H1 (cell line): ENCODE measurements around the gene PHC1. TPM values are rescaled to one million over a fixed set of nuclear protein-coding genes. Genes with fewer than 3 reads are reported as not detected.

Source experiments
- BCL11A ChIP-seq, 2 experiments: IDR thresholded peaks; one replicate each; pipeline ENCODE4 v1.6.1; 2011; ENCODE audit warnings: low read depth in 2 of 2, low read length in 2 of 2, mild to moderate bottlenecking in 2 of 2
- CBX5 ChIP-seq: fragments of 300-800, 300-1000 bp; sonication (generic); IDR thresholded peaks from 2 replicates; pipeline ENCODE4 v1.7.1; 2016; ENCODE audit warnings: antibody characterized with exemption, low read length, low read depth
- CEBPB ChIP-seq: IDR thresholded peaks from 2 replicates; pipeline ENCODE4 v1.6.1; 2012; ENCODE audit warnings: low read depth, low read length
- EP300 ChIP-seq, 2 experiments: IDR thresholded peaks; 1 replicate in 1 of 2; 2 replicates in 1 of 2; pipeline ENCODE4 v1.6.1; 2011 to 2012; ENCODE audit warnings: low read depth in 2 of 2, low read length in 2 of 2, mild to moderate bottlenecking in 2 of 2, borderline replicate concordance in 1 of 2, inconsistent platforms in 1 of 2, moderate library complexity in 1 of 2
- EZH2 ChIP-seq: fragments of 200-600 bp; sonication (generic); IDR thresholded peaks from 2 replicates; pipeline ENCODE4 v1.7.1; 2012; ENCODE audit warnings: low read depth, mild to moderate bottlenecking, moderate library complexity, low read length, inconsistent platforms; ENCODE audit not compliant: severe bottlenecking
- KDM5A ChIP-seq: fragments of 200-600 bp; IDR thresholded peaks from 2 replicates; pipeline ENCODE4 v1.7.1; 2012; ENCODE audit warnings: mild to moderate bottlenecking, low read length, inconsistent platforms, mixed read lengths
- NRF1 ChIP-seq: IDR thresholded peaks from 2 replicates; pipeline ENCODE4 v1.6.1; 2011; ENCODE audit warnings: mild to moderate bottlenecking, low read depth, low read length, improper control_type of control experiment
- POLR2AphosphoS5 ChIP-seq: IDR thresholded peaks from 2 replicates; pipeline ENCODE4 v1.6.1; 2011; ENCODE audit warnings: low read depth, low read length
- RAD21 ChIP-seq, 2 experiments: IDR thresholded peaks in 1 of 2; conservative IDR thresholded peaks in 1 of 2; 2 replicates each; pipeline ENCODE4 v1.6.1; 2011; ENCODE audit warnings: low read depth in 2 of 2, low read length in 2 of 2, improper control_type of control experiment in 1 of 2, inconsistent platforms in 1 of 2, mild to moderate bottlenecking in 1 of 2, moderate library complexity in 1 of 2
- SAP30 ChIP-seq: fragments of 300-600 bp; sonication (generic); IDR thresholded peaks from 2 replicates; pipeline ENCODE4 v1.7.1; 2012; ENCODE audit warnings: low read length, moderate library complexity, mild to moderate bottlenecking, inconsistent platforms; ENCODE audit not compliant: insufficient read depth, insufficient replicate concordance
- SIN3A ChIP-seq, 2 experiments: IDR thresholded peaks in 1 of 2; conservative IDR thresholded peaks in 1 of 2; 2 replicates each; pipeline ENCODE4 v1.6.1; 2011 to 2012; ENCODE audit warnings: low read length in 2 of 2, improper control_type of control experiment in 1 of 2, low read depth in 1 of 2, mild to moderate bottlenecking in 1 of 2
- SIRT6 ChIP-seq: IDR thresholded peaks from one replicate; pipeline ENCODE4 v1.7.1; 2012; ENCODE audit warnings: low read length, inconsistent platforms
- SIX5 ChIP-seq: IDR thresholded peaks from 2 replicates; pipeline ENCODE4 v1.6.1; 2011; ENCODE audit warnings: mild to moderate bottlenecking, low read depth, low read length
- SP4 ChIP-seq: IDR thresholded peaks from 2 replicates; pipeline ENCODE4 v1.6.1; 2012; ENCODE audit warnings: low read length, inconsistent platforms
- SRF ChIP-seq: IDR thresholded peaks from 2 replicates; pipeline ENCODE4 v1.6.1; 2011; ENCODE audit warnings: mild to moderate bottlenecking, low read depth, low read length, moderate library complexity
- SUZ12 ChIP-seq: fragments of 200-600 bp; sonication (generic); IDR thresholded peaks from 2 replicates; pipeline ENCODE4 v1.6.1; 2012; ENCODE audit warnings: mild to moderate bottlenecking, inconsistent platforms, low read length, moderate library complexity, mixed read lengths
- TAF1 ChIP-seq: IDR thresholded peaks from 2 replicates; pipeline ENCODE4 v1.6.1; 2011; ENCODE audit warnings: mild to moderate bottlenecking, low read depth, low read length
- TAF7 ChIP-seq: optimal IDR thresholded peaks from 2 replicates; pipeline ENCODE3; 2011; ENCODE audit warnings: low read depth, mild to moderate bottlenecking, inconsistent platforms, low read length, moderate library complexity, borderline replicate concordance
- polyA plus RNA-seq, 7 experiments: library from polyadenylated mRNA; depleted of rRNA in 3 of 7; stranded (reverse) in 5 of 7; unstranded in 2 of 7; fragments of >200 nt in 5 of 7; fragments of 200-250 nt in 2 of 7; gene quantifications; 1 replicate in 5 of 7; 2 replicates in 1 of 7; 4 replicates in 1 of 7; pipeline versions ENCODE4 v1.2.1 to v1.2.3, GENCODE V29; 2011 to 2013; ENCODE audit warnings: missing spikeins in 2 of 7, mixed read lengths in 2 of 7
- total RNA-seq: library from RNA; stranded (reverse); fragmentation: NEBNext Ultra II Directional; extraction: Animal tissue kit (Norgen Biotek cat#: 25700); gene quantifications from 2 replicates; pipeline ENCODE4 v1.2.1, GENCODE V29; 2021

The PHC1 gene
- total and polyA plus RNA-seq, 2 of the 8 experiments (the other 6 are each of a cell fraction or from before 2014, with no cell fraction given): 934 to 1,655 TPM

DNA sequence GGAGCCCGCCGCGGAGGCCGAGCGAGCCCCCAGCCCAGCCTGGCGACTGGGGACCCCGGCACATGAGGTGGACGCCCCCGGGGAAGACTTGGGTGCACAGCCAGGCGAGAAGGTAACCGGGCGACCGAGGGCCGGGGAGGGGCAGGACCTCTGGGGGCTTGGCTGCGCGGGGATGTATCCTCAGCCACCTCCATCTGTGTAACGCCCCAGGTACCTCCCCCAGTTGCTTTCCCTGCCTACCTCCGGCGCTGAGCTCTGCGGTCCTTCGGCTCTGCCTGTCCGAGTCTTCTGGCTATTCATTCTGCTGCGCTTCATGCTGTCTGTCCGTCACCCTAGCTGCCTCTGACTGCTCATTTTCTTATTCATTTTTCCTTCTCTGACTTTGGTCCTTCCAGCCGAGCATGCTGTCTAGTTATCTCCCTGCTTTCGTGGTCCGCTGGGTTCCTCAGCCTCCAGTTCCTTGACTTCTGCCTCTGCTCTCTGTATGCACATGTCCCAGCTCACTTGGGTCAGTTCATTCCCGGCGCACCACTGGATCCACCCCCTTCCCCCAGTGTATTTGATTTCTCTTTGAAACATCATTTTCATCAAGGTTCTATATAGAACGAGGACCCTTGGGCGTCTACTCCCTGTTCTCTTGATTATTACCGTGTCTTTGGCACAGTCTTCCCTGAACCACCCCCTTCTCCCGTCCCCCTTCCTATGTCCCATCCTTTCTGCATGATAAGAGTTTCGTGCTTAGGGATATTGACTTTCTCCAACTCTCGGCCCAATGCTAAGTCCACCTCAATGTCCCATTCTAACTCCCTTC lies 612 bp downstream of the PHC1 start (continued):
- TF ChIP-seq BCL11A (IDR thresholded peaks at IDR 0.05; ENCODE audit: low read depth in 2 of 2, low read length in 2 of 2) (no peak), CEBPB (no peak), KDM5A (no peak), SRF (no peak), TAF7 (peak; percentile 11), SIN3A (conservative IDR thresholded peaks at IDR 0.05 in 1 of 2, IDR thresholded peaks at IDR 0.05 in 1 of 2; ENCODE audit: low read depth in 1 of 2, low read length in 2 of 2) (peak; percentile 28 to 75; a peak in 1 of 4 replicates), SAP30 (peak; percentile 93), SP4 (no peak), RAD21 (IDR thresholded peaks at IDR 0.05 in 1 of 2, conservative IDR thresholded peaks at IDR 0.05 in 1 of 2; ENCODE audit: low read depth in 2 of 2, low read length in 2 of 2) (no peak), TAF1 (peak; percentile 36; the same call in 1 of the 2 replicates), SUZ12 (no peak), SIX5 (no peak), EP300 (IDR thresholded peaks at IDR 0.05; ENCODE audit: borderline replicate concordance in 1 of 2, low read depth in 2 of 2, low read length in 2 of 2) (no peak), CBX5 (no peak), SIRT6 (no peak), NRF1 (no peak), EZH2 (no peak), POLR2AphosphoS5 (peak; percentile 56; the same call in 1 of the 2 replicates)
